NCI-H226 (cell line): Measurements from ENCODE around the gene DNAH10.

Source experiments
- DNase-seq: peaks from one replicate; pipeline ENCODE4 v3.0.0-alpha.2; 2015

Gene DNAH10

DNA sequence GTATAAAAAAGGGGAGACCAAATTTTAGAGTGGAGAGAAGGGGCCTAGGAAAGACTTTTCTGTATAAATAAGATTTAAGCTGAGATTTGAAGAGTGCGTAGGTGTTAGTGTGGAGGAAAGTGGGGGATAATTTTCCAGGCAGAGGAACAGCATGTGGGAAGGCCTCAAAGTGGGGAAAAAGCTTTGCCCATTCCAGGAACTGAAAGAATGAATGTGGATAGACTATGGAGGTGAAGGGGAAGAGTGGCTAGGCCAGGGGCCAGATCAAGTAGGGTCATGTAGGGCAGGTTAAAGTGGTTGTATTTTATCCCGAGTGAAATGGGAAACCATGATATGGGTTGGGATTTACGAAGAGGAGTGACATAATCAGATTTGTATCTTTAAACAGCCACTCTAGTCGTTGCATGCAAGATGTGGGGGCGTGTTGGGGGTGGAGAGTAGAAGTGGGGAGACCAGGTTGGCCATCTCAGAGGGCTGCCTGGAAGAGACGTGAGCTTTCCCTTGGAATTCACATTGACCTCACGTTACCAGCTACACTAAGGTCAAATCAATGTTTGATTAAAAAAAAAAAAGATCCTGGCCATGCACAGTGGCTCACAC lies 214.2 kb downstream of the DNAH10 start:
- DNase-seq: no peak

DNA sequence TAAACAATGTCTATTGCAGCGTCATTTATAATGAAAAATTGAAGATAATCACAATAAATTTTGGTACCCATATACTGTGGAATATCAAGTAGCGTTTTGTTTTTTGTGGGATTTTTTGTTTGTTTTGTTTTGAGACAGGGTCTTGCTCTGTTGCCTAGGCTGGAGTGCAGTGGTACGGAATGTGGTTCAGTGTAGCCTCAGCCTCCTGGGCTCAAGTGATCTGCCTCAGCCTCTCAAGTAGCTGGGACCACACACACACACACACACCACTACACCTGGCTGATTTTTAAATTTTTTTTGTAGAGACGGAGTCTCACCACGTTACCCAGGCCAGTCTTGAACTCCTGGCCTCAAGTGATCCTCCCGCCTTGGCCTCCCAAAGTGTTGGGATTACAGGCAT lies 217.5 kb downstream of the DNAH10 start:
- no peak for DNase-seq

DNA sequence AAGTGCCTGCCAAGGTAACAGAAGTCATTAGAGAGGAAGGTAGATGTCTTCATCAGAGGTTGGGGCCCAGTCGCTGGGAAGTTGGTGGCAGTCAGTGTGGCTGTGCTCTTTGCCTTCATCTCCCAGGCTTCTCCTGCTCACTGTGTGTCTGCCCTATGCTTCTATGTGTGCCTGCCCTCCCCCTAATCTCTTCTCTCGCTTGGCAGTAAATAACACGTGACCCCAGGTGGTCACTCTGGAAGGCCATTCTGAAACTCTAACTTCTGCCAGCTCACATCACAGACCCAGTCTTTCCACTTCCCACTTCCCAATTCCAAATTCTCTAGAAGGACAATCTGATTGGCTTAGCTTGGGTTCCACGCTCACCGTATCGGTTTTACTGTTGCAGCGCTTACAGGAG lies 220.2 kb downstream of the DNAH10 start:
- DNase-seq: no peak

DNA sequence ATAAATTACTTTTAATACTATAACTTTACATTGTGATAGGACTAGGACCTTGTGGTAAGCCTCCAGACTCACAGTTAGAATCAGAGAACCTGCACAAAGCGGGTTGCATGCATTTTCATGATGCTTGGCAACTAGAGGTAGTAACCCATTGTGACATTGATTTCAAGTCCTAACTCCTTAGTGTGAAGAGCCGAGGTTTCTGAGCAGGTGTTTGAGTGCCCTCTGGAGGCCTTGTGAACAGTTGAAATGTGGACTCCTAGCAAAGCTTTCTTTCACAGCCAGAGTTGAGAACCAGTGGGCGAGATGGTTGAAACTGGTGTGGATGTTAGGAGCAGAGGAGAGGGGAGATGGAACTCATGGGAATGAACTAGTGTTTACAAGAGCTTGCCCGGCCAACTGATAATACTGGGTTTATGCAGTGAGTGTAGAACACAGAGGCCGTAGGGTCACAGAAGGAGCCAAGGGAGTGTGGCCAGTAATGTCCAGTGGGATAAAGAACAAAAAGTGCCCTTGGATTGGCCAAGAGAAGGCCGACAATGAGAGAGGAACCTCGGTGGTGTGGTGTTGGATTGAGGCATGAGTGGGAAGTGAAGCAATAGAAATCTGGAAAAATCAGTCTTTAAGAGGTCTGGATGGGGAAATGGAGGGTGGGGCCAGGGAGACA lies 221.9 kb downstream of the DNAH10 start:
- DNase-seq: no peak

DNA sequence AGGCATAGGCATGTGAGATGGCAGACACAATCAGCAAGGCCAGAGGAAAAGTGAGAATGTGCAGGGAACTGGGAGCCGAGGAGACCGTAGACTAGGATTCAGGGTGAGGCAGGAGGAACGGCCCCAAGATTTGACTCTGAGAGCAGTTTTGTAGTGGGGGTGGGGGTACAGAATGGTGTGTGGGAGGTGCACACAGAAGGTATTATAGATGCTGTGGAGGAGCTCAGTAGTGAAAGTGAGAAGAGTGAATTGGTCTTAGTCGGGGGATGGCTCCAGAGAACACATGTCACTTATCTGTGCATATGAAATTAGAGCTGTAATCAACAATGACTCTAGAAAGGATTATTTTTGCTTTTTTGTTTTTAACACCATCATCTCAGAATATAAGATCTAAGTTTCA lies 222.8 kb downstream of the DNAH10 start:
- DNase-seq: no peak
